Endothelial cell of umbilical vein (primary cell): Measurements from ENCODE around the gene PUDP. TPM values are rescaled to one million over a fixed set of nuclear protein-coding genes. Genes with fewer than 3 reads are reported as not detected.

Source experiments
- BruUV-seq: library from RNA; stranded (reverse); fragments of 400-500 nt; replicated peaks from 2 replicates; lab custom pipeline; 2021; lab: Mats Ljungman, UMichigan
- CTCF ChIA-PET: fragments of 300-600, 350-600 bp; sonication (Branson Sonifier 250); formaldehyde crosslinking; loops from one replicate; lab custom pipeline; 2021; ENCODE audit warnings: antibody characterized with exemption, inconsistent platforms; lab: Charles Lee
- POLR2A ChIA-PET: fragments of 300-600, 350-600 bp; sonication (Branson Sonifier 250); formaldehyde crosslinking; loops from one replicate; lab custom pipeline; 2021; ENCODE audit warnings: antibody characterized with exemption, inconsistent platforms; lab: Charles Lee
- DNase-seq: peaks from one replicate; pipeline ENCODE4 v3.0.0-alpha.2; 2011; ENCODE audit warnings: low read depth, low spot score
- FAIRE-seq: peaks from 2 replicates; lab custom pipeline; 2011; peaks lifted over from hg19 to GRCh38; lab: Jason Lieb, UNC
- H2AFZ ChIP-seq: 2 replicates; pipeline ENCODE4 v1.6.0; 2012; ENCODE audit warnings: low read depth, low read length, control low read depth, inconsistent platforms
- H3K27ac ChIP-seq: 2 replicates; pipeline ENCODE4 v1.5.1; 2011; ENCODE audit warnings: low read depth, mild to moderate bottlenecking, control low read depth, low read length, moderate library complexity; ENCODE audit not compliant: insufficient read depth
- H3K27me3 ChIP-seq, 2 experiments: 2 replicates each; pipeline versions ENCODE4 v1.6.0 to v1.6.1; 2011; ENCODE audit warnings: low read length in 2 of 2, mixed read lengths in 1 of 2; ENCODE audit not compliant: control insufficient read depth in 2 of 2, insufficient read depth in 2 of 2
- H3K36me3 ChIP-seq, 2 experiments: 2 replicates in 1 of 2; 3 replicates in 1 of 2; pipeline ENCODE4 v1.5.1; 2011; ENCODE audit warnings: low read length in 2 of 2, mild to moderate bottlenecking in 1 of 2, moderate library complexity in 1 of 2; ENCODE audit not compliant: control insufficient read depth in 2 of 2, insufficient read depth in 2 of 2; ENCODE audit errors: extremely low read depth in 1 of 2
- H3K4me1 ChIP-seq: 3 replicates; pipeline ENCODE4 v1.5.1; 2011; ENCODE audit warnings: mild to moderate bottlenecking, low read length; ENCODE audit not compliant: control insufficient read depth, insufficient read depth; ENCODE audit errors: extremely low read depth
- H3K4me2 ChIP-seq: 2 replicates; pipeline ENCODE4 v1.6.1; 2011; ENCODE audit warnings: low read length, control low read depth, mixed read lengths; ENCODE audit not compliant: insufficient read depth
- H3K4me3 ChIP-seq, 3 experiments: fragments of 200-600 bp in 1 of 3; sonication (generic), shearing (Covaris generic) in 1 of 3; replicated peaks in 1 of 3; 2 replicates each; pipeline ENCODE4 v1.5.1; 2011 to 2016; ENCODE audit warnings: control low read depth in 3 of 3, low read length in 3 of 3, mild to moderate bottlenecking in 2 of 3, inconsistent platforms in 1 of 3, low read depth in 1 of 3, moderate library complexity in 1 of 3; ENCODE audit not compliant: insufficient read depth in 1 of 3
- H3K79me2 ChIP-seq: 2 replicates; pipeline ENCODE4 v1.6.0; 2012; ENCODE audit warnings: low read length, inconsistent platforms; ENCODE audit not compliant: control insufficient read depth, insufficient read depth
- H3K9ac ChIP-seq: replicated peaks from 2 replicates; pipeline ENCODE3; 2011; ENCODE audit warnings: low read length, control low read depth; ENCODE audit not compliant: insufficient read depth; ENCODE audit errors: extremely low read depth
- H3K9me1 ChIP-seq: replicated peaks from 3 replicates; pipeline ENCODE4 v1.6.0; 2011; ENCODE audit warnings: mild to moderate bottlenecking, low read length; ENCODE audit not compliant: control insufficient read depth, insufficient read depth; ENCODE audit errors: extremely low read depth
- H3K9me3 ChIP-seq: replicated peaks from 2 replicates; pipeline ENCODE4 v1.5.1; 2012; ENCODE audit warnings: low read length, inconsistent platforms; ENCODE audit not compliant: control insufficient read depth, insufficient read depth
- H4K20me1 ChIP-seq: replicated peaks from 2 replicates; pipeline ENCODE3; 2011; ENCODE audit warnings: mild to moderate bottlenecking, low read length; ENCODE audit not compliant: control insufficient read depth, insufficient read depth; ENCODE audit errors: extremely low read depth
- CTCF ChIP-seq, 2 donors: IDR thresholded peaks; 1 replicate in 1 of 2; 2 replicates in 1 of 2; pipeline ENCODE4 v1.5.1; 2011; ENCODE audit warnings: low read length in 2 of 2, mild to moderate bottlenecking in 2 of 2, moderate library complexity in 2 of 2, control low read depth in 1 of 2, inconsistent platforms in 1 of 2, low read depth in 1 of 2; ENCODE audit not compliant: insufficient read depth in 1 of 2; ENCODE audit errors: extremely low read depth in 1 of 2
- EZH2 ChIP-seq: IDR thresholded peaks from 2 replicates; pipeline ENCODE4 v1.6.1; 2012; ENCODE audit warnings: borderline replicate concordance, low read depth, mild to moderate bottlenecking, moderate library complexity, low read length, inconsistent platforms; ENCODE audit not compliant: severe bottlenecking
- FOS ChIP-seq: IDR thresholded peaks from 2 replicates; pipeline ENCODE4 v1.6.1; 2011; ENCODE audit warnings: mild to moderate bottlenecking, low read length, moderate library complexity, borderline replicate concordance; ENCODE audit not compliant: insufficient read depth
- GATA2 ChIP-seq: IDR thresholded peaks from 2 replicates; pipeline ENCODE4 v1.7.0; 2011; ENCODE audit warnings: low read depth, mild to moderate bottlenecking, moderate library complexity, mixed read lengths, low read length; ENCODE audit not compliant: insufficient read length, insufficient read depth
- JUN ChIP-seq: IDR thresholded peaks from 2 replicates; pipeline ENCODE4 v1.6.1; 2011; ENCODE audit warnings: borderline replicate concordance, low read depth; ENCODE audit not compliant: insufficient read length, insufficient read depth
- MYC ChIP-seq: IDR thresholded peaks from one replicate; pipeline ENCODE4 v1.6.1; 2011; ENCODE audit warnings: mild to moderate bottlenecking, low read depth, low read length
- POLR2A ChIP-seq: IDR thresholded peaks from 2 replicates; pipeline ENCODE4 v1.6.1; 2012; ENCODE audit warnings: low read depth, mild to moderate bottlenecking, control low read depth, low read length
- POLR2AphosphoS5 ChIP-seq: IDR thresholded peaks from 2 replicates; pipeline ENCODE4 v1.6.1; 2012; ENCODE audit warnings: low read depth, mild to moderate bottlenecking, control low read depth, low read length, moderate library complexity; ENCODE audit not compliant: insufficient read depth
- dilution Hi-C: fragments of 300-500 bp; cut with MboI; formaldehyde crosslinking; loops from one replicate; pipeline ENCODE4 v1.15.0; 2019; ENCODE audit warnings: low sequenced_read_pairs; ENCODE audit not compliant: extremely low pct_ligation_motif_present
- intact Hi-C: fragments of 100-400 bp; cut with micrococcal nuclease; formaldehyde crosslinking; loops from one replicate; pipeline ENCODE4 v1.10.0; 2022
- polyA plus RNA-seq, 4 experiments: library from polyadenylated mRNA; depleted of rRNA in 3 of 4; stranded (reverse) in 3 of 4; unstranded in 1 of 4; fragments of >200 nt; gene quantifications; 2 replicates each; pipeline versions ENCODE4 v1.2.1 to v1.2.3, GENCODE V29; 2011 to 2012; ENCODE audit warnings: missing spikeins in 1 of 4
- total RNA-seq: library from RNA; stranded (reverse); gene quantifications from 2 replicates; pipeline ENCODE4 v1.2.3, GENCODE V29; 2021
- TF ChIP-seq, protein P1 (sequence below): IDR thresholded peaks from 2 replicates; pipeline ENCODE4 v1.6.1; 2011; ENCODE audit not compliant: insufficient read depth, insufficient read length

The PUDP gene
- total and polyA plus RNA-seq, 2 donors (not counting 3 experiments of a cell fraction or from before 2014, with no cell fraction given) = 17.3 to 22.5 TPM

- no peaks in the 10 kb centered on the region for H3K36me3 ChIP-seq
- no TSS peak for BruUV-seq
- H2AFZ ChIP-seq = no peak overlapping the region
- peak overlapping the region; percentile 32 for H3K27ac ChIP-seq
- no peaks in the 10 kb centered on the region for H3K9me3 ChIP-seq
- H3K9ac ChIP-seq = no peak overlapping the region
- POLR2A ChIA-PET = no interaction called here
- no peaks in the 10 kb centered on the region for H3K9me1 ChIP-seq
- no peaks in the 10 kb centered on the region for H3K27me3 ChIP-seq
- H3K4me3 ChIP-seq = no peak overlapping the region
- TF ChIP-seq EZH2 (no peak), POLR2AphosphoS5 (no peak), CTCF (IDR thresholded peaks at IDR 0.05; ENCODE audit: extremely low read depth in 1 of 2, insufficient read depth in 1 of 2, low read depth in 1 of 2, low read length in 2 of 2) (no peak), FOS (no peak), GATA2 (no peak), MYC (no peak), JUN (no peak), POLR2A (no peak)
- TF ChIP-seq, protein P1, sequence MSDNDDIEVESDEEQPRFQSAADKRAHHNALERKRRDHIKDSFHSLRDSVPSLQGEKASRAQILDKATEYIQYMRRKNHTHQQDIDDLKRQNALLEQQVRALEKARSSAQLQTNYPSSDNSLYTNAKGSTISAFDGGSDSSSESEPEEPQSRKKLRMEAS = no peak
- DNase-seq (peak; percentile 76), FAIRE-seq (peak; percentile 91)
- intact Hi-C loops = loop anchor here (1.0 to 5.0 kb wide), 2 partner anchors 11 to 38 kb away; no protein-coding TSS in a partner anchor
- CTCF ChIA-PET = interaction anchor here (1.0 kb wide), 2 partner anchors 12 to 15 kb away, joined by 3 to 4 read pairs; no protein-coding TSS in a partner anchor
- H3K4me1 ChIP-seq = peaks cover 27% of the 10 kb centered on the region
- dilution Hi-C loops = no loop called here
- H3K79me2 ChIP-seq = peaks cover 39% of the 10 kb centered on the region
- H3K4me2 ChIP-seq = peak overlapping the region; percentile 62
- no peaks in the 10 kb centered on the region for H4K20me1 ChIP-seq
Observed at GRCh38 chrX:7119950-7120877, 27.7 kb downstream of the PUDP start.
